HepG2 (cell line): Measurements from ENCODE around the gene SPRTN. TPM values are rescaled to one million over a fixed set of nuclear protein-coding genes. Genes with fewer than 3 reads are reported as not detected.

Experiments
- ARNTL ChIP-seq: sonication (generic); formaldehyde crosslinking; IDR thresholded peaks from 2 replicates; pipeline ENCODE4 v1.4.0; 2020; ENCODE audit warnings: mild to moderate bottlenecking, missing genetic modification reagents
- CREB1 ChIP-seq, 2 experiments: fragments of 450-650 bp in 1 of 2; IDR thresholded peaks; 2 replicates each; pipeline ENCODE4 v1.6.1; 2016 to 2017; ENCODE audit warnings: control low read depth in 1 of 2, mild to moderate bottlenecking in 1 of 2, missing compliant biosample characterization in 1 of 2, missing genetic modification characterization in 1 of 2
- HNF4A ChIP-seq: sonication (generic); formaldehyde crosslinking; IDR thresholded peaks from 2 replicates; pipeline ENCODE4 v1.4.0; 2020; ENCODE audit warnings: missing genetic modification reagents
- IRX3 ChIP-seq: sonication (generic); formaldehyde crosslinking; IDR thresholded peaks from 2 replicates; pipeline ENCODE4 v1.8.1; 2023; ENCODE audit warnings: mild to moderate bottlenecking, low read depth, missing genetic modification reagents, borderline replicate concordance
- LBX2 ChIP-seq: sonication (generic); formaldehyde crosslinking; IDR thresholded peaks from 2 replicates; pipeline ENCODE4 v1.5.0; 2020; ENCODE audit warnings: missing genetic modification reagents, mild to moderate bottlenecking, borderline replicate concordance
- MXI1 ChIP-seq: IDR thresholded peaks from 3 replicates; pipeline ENCODE4 v1.6.1; 2012; ENCODE audit warnings: low read depth, low read length, inconsistent platforms, borderline replicate concordance
- YEATS2 ChIP-seq: sonication (generic); formaldehyde crosslinking; IDR thresholded peaks from 2 replicates; pipeline ENCODE4 v1.4.0; 2020; ENCODE audit warnings: missing genetic modification reagents, borderline replicate concordance
- ZFY ChIP-seq: sonication (generic); formaldehyde crosslinking; IDR thresholded peaks from 2 replicates; pipeline ENCODE4 v1.4.0; 2020; ENCODE audit warnings: missing genetic modification reagents
- ZHX2 ChIP-seq, 2 experiments: sonication (generic) in 1 of 2; formaldehyde crosslinking in 1 of 2; IDR thresholded peaks; 2 replicates each; pipeline versions ENCODE4 v1.6.1 to v1.9.0; 2014 to 2022; ENCODE audit warnings: antibody characterized with exemption in 1 of 2, borderline replicate concordance in 1 of 2, inconsistent platforms in 1 of 2, low read depth in 1 of 2, missing genetic modification reagents in 1 of 2
- ZNF44 ChIP-seq: sonication (generic); formaldehyde crosslinking; IDR thresholded peaks from 2 replicates; pipeline ENCODE4 v1.5.1; 2020; ENCODE audit warnings: mild to moderate bottlenecking, missing genetic modification reagents
- ZNF580 ChIP-seq: IDR thresholded peaks from 2 replicates; pipeline ENCODE4 v1.6.1; 2016; ENCODE audit warnings: low read depth, borderline replicate concordance
- ZNF615 ChIP-seq: sonication (generic); formaldehyde crosslinking; IDR thresholded peaks from 2 replicates; pipeline ENCODE4 v1.5.0; 2020; ENCODE audit warnings: mild to moderate bottlenecking, missing genetic modification reagents, borderline replicate concordance
- ZNF646 ChIP-seq: sonication (generic); formaldehyde crosslinking; IDR thresholded peaks from 2 replicates; pipeline ENCODE4 v1.9.0; 2021; ENCODE audit warnings: mild to moderate bottlenecking, missing genetic modification reagents
- ZNF776 ChIP-seq: sonication (generic); formaldehyde crosslinking; IDR thresholded peaks from 2 replicates; pipeline ENCODE4 v1.4.0; 2020; ENCODE audit warnings: mild to moderate bottlenecking, missing genetic modification reagents
- polyA plus RNA-seq, 8 experiments: library from polyadenylated mRNA; depleted of rRNA in 3 of 8; stranded (reverse) in 7 of 8; unstranded in 1 of 8; fragments of >200 nt; fragmentation: Illumina TruSeq in 4 of 8; extraction: Trizol in 4 of 8; gene quantifications; 2 replicates each; pipeline versions ENCODE4 v1.2.1 to v1.2.3, GENCODE V29; 2011 to 2016; ENCODE audit warnings: low read depth in 4 of 8, missing spikeins in 1 of 8, mixed read lengths in 1 of 8; ENCODE audit not compliant: insufficient read depth in 1 of 8
- total RNA-seq, 5 experiments: library from RNA; depleted of rRNA; stranded (reverse); fragments of >200 nt; fragmentation: Illumina TruSeq; extraction: Trizol; gene quantifications; 2 replicates each; pipeline ENCODE4 v1.2.3, GENCODE V29; 2016; ENCODE audit warnings: low read depth in 1 of 5

Gene SPRTN
- total and polyA plus RNA-seq, 2 of the 13 experiments (the other 11 are each of a cell fraction or from before 2014, with no cell fraction given), result 4.2 to 15.2 TPM

- 0 out of 2 replicates have a peak, but pooled peaks have one; percentile 50 for TF ChIP-seq ZHX2 (IDR thresholded peaks at IDR 0.05; ENCODE audit: low read depth)
- no peak for TF ChIP-seq ZHX2 (CRISPR knock-in tag; IDR thresholded peaks at IDR 0.05; ENCODE audit: borderline replicate concordance)
- no peak for TF ChIP-seq HNF4A (CRISPR knock-in tag)
- TF ChIP-seq ZNF646 (CRISPR knock-in tag), result no peak
- TF ChIP-seq MXI1, result peak; percentile 67; the same call in 2 of the 3 replicates
- 0 out of 2 replicates have a peak, but pooled peaks have one; percentile 25 for TF ChIP-seq ZNF44 (CRISPR knock-in tag)
- peak; percentile 86; the same call in 1 of the 2 replicates for TF ChIP-seq LBX2 (CRISPR knock-in tag)
- TF ChIP-seq ZNF776, result 0 out of 2 replicates have a peak, but pooled peaks have one; percentile 14
- TF ChIP-seq ZNF615 (CRISPR knock-in tag), result 0 out of 2 replicates have a peak, but pooled peaks have one; percentile 2
- peak; percentile 75 for TF ChIP-seq CREB1 (IDR thresholded peaks at IDR 0.05)
- peak; percentile 93 for TF ChIP-seq CREB1 (CRISPR knock-in tag; IDR thresholded peaks at IDR 0.05)
- peak; percentile 87 for TF ChIP-seq ZNF580 (CRISPR knock-in tag)
- TF ChIP-seq ZFY (CRISPR knock-in tag), result peak; percentile 72
- TF ChIP-seq YEATS2, result peak; percentile 87
- peak; percentile 39; the same call in 1 of the 2 replicates for TF ChIP-seq IRX3 (CRISPR knock-in tag)
- TF ChIP-seq ARNTL (CRISPR knock-in tag), result 0 out of 2 replicates have a peak, but pooled peaks have one; percentile 18
Measured at GRCh38 chr1:231337472-231338269, 422 bp upstream of the SPRTN start, which contains the start of gene EXOC8 (continued).
